HepG2 (cell line): ENCODE results near the gene EMC8.
A peak's percentile ranks its signal among the peaks of the same experiment; 100 is the strongest.

Experiments used
- CEBPB ChIP-seq: IDR thresholded peaks from 2 replicates; pipeline ENCODE4 v1.6.1; 2011; ENCODE audit warnings: low read depth, low read length, improper control_type of control experiment, borderline replicate concordance
- CREB1 ChIP-seq, 2 experiments: fragments of 450-650 bp in 1 of 2; IDR thresholded peaks; 2 replicates each; pipeline ENCODE4 v1.6.1; 2016 to 2017; ENCODE audit warnings: control low read depth in 1 of 2, mild to moderate bottlenecking in 1 of 2, missing compliant biosample characterization in 1 of 2, missing genetic modification characterization in 1 of 2
- ESRRA ChIP-seq: sonication (generic); formaldehyde crosslinking; IDR thresholded peaks from 2 replicates; pipeline ENCODE4 v1.5.1; 2020; ENCODE audit warnings: mild to moderate bottlenecking, low read depth, missing genetic modification reagents
- NFATC3 ChIP-seq: sonication (generic); formaldehyde crosslinking; IDR thresholded peaks from 2 replicates; pipeline ENCODE4 v1.5.1; 2020; ENCODE audit warnings: mild to moderate bottlenecking, missing genetic modification reagents
- SP1 ChIP-seq, 2 experiments: fragments of 450-650 bp in 1 of 2; sonication (generic) in 1 of 2; formaldehyde crosslinking in 1 of 2; IDR thresholded peaks; 2 replicates each; pipeline versions ENCODE4 v1.4.0 to v1.6.1; 2016 to 2020; ENCODE audit warnings: missing genetic modification reagents in 1 of 2
- ZNF747 ChIP-seq: sonication (generic); formaldehyde crosslinking; IDR thresholded peaks from 2 replicates; pipeline ENCODE4 v1.8.1; 2023; ENCODE audit warnings: missing genetic modification reagents, mild to moderate bottlenecking, borderline replicate concordance
- TF ChIP-seq, protein P1 (sequence below): sonication (generic); formaldehyde crosslinking; IDR thresholded peaks from 2 replicates; pipeline ENCODE4 v1.5.0; 2020; ENCODE audit warnings: mild to moderate bottlenecking, missing genetic modification reagents, moderate library complexity
- TF ChIP-seq, protein P2 (sequence below): IDR thresholded peaks from 2 replicates; pipeline ENCODE4 v1.6.1; 2016; ENCODE audit warnings: mild to moderate bottlenecking
- TF ChIP-seq, protein P3 (sequence below): IDR thresholded peaks from 2 replicates; pipeline ENCODE4 v1.6.1; 2016
- TF ChIP-seq, protein P4 (sequence below): sonication (generic); formaldehyde crosslinking; IDR thresholded peaks from 2 replicates; pipeline ENCODE4 v1.5.0; 2020; ENCODE audit warnings: mild to moderate bottlenecking, missing genetic modification reagents
- TF ChIP-seq, protein P5 (sequence below): sonication (generic); formaldehyde crosslinking; IDR thresholded peaks from 2 replicates; pipeline ENCODE4 v1.4.0; 2020; ENCODE audit warnings: missing genetic modification reagents
- TF ChIP-seq, protein P6 (sequence below): sonication (generic); formaldehyde crosslinking; IDR thresholded peaks from 2 replicates; pipeline ENCODE4 v1.5.0; 2020; ENCODE audit warnings: missing genetic modification reagents

DNA sequence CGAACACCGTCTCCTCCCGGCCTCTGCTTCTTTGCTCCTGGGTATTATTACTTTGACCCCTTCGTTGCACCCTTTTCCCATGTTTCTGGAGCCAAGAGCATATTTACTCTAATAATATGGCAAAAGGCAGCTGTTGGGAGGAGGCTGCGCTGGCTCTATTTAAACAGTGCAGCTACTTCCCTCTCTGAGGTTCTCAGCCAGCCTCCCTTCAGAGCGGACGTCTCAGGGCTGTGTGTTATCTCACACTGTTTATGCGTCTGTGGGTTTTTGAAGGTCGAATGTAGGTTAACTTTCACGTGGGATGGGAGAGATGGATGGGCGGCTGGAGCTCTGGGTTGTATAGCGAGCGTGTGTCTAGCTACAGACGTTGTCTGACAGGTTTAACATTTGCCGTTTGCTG is 45.4 kb upstream of the EMC8 start:
- TF ChIP-seq NFATC3 (CRISPR knock-in tag) = no peak
- TF ChIP-seq, protein P1, sequence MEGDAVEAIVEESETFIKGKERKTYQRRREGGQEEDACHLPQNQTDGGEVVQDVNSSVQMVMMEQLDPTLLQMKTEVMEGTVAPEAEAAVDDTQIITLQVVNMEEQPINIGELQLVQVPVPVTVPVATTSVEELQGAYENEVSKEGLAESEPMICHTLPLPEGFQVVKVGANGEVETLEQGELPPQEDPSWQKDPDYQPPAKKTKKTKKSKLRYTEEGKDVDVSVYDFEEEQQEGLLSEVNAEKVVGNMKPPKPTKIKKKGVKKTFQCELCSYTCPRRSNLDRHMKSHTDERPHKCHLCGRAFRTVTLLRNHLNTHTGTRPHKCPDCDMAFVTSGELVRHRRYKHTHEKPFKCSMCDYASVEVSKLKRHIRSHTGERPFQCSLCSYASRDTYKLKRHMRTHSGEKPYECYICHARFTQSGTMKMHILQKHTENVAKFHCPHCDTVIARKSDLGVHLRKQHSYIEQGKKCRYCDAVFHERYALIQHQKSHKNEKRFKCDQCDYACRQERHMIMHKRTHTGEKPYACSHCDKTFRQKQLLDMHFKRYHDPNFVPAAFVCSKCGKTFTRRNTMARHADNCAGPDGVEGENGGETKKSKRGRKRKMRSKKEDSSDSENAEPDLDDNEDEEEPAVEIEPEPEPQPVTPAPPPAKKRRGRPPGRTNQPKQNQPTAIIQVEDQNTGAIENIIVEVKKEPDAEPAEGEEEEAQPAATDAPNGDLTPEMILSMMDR (CRISPR knock-in tag) = no peak
- TF ChIP-seq, protein P2, sequence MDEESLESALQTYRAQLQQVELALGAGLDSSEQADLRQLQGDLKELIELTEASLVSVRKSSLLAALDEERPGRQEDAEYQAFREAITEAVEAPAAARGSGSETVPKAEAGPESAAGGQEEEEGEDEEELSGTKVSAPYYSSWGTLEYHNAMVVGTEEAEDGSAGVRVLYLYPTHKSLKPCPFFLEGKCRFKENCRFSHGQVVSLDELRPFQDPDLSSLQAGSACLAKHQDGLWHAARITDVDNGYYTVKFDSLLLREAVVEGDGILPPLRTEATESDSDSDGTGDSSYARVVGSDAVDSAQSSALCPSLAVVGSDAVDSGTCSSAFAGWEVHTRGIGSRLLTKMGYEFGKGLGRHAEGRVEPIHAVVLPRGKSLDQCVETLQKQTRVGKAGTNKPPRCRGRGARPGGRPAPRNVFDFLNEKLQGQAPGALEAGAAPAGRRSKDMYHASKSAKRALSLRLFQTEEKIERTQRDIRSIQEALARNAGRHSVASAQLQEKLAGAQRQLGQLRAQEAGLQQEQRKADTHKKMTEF (CRISPR knock-in tag) = no peak; the same call in 1 of the 2 replicates
- TF ChIP-seq SP1 (IDR thresholded peaks at IDR 0.05) = no peak
- TF ChIP-seq SP1 (CRISPR knock-in tag; IDR thresholded peaks at IDR 0.05) = no peak
- TF ChIP-seq, protein P3, sequence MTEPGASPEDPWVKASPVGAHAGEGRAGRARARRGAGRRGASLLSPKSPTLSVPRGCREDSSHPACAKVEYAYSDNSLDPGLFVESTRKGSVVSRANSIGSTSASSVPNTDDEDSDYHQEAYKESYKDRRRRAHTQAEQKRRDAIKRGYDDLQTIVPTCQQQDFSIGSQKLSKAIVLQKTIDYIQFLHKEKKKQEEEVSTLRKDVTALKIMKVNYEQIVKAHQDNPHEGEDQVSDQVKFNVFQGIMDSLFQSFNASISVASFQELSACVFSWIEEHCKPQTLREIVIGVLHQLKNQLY = peak; percentile 44; the same call in 1 of the 2 replicates
- TF ChIP-seq, protein P4, sequence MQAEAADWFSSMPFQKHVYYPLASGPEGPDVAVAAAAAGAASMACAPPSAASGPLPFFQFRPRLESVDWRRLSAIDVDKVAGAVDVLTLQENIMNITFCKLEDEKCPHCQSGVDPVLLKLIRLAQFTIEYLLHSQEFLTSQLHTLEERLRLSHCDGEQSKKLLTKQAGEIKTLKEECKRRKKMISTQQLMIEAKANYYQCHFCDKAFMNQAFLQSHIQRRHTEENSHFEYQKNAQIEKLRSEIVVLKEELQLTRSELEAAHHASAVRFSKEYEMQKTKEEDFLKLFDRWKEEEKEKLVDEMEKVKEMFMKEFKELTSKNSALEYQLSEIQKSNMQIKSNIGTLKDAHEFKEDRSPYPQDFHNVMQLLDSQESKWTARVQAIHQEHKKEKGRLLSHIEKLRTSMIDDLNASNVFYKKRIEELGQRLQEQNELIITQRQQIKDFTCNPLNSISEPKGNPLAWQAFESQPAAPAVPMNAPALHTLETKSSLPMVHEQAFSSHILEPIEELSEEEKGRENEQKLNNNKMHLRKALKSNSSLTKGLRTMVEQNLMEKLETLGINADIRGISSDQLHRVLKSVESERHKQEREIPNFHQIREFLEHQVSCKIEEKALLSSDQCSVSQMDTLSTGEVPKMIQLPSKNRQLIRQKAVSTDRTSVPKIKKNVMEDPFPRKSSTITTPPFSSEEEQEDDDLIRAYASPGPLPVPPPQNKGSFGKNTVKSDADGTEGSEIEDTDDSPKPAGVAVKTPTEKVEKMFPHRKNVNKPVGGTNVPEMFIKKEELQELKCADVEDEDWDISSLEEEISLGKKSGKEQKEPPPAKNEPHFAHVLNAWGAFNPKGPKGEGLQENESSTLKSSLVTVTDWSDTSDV (CRISPR knock-in tag) = no peak
- TF ChIP-seq ZNF747 (CRISPR knock-in tag) = peak; percentile 32; the same call in 1 of the 2 replicates
- no peak for TF ChIP-seq CREB1 (IDR thresholded peaks at IDR 0.05)
- no peak for TF ChIP-seq CREB1 (CRISPR knock-in tag; IDR thresholded peaks at IDR 0.05)
- TF ChIP-seq, protein P5, sequence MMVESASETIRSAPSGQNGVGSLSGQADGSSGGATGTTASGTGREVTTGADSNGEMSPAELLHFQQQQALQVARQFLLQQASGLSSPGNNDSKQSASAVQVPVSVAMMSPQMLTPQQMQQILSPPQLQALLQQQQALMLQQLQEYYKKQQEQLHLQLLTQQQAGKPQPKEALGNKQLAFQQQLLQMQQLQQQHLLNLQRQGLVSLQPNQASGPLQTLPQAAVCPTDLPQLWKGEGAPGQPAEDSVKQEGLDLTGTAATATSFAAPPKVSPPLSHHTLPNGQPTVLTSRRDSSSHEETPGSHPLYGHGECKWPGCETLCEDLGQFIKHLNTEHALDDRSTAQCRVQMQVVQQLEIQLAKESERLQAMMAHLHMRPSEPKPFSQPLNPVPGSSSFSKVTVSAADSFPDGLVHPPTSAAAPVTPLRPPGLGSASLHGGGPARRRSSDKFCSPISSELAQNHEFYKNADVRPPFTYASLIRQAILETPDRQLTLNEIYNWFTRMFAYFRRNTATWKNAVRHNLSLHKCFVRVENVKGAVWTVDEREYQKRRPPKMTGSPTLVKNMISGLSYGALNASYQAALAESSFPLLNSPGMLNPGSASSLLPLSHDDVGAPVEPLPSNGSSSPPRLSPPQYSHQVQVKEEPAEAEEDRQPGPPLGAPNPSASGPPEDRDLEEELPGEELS = peak; percentile 68
- TF ChIP-seq, protein P6, sequence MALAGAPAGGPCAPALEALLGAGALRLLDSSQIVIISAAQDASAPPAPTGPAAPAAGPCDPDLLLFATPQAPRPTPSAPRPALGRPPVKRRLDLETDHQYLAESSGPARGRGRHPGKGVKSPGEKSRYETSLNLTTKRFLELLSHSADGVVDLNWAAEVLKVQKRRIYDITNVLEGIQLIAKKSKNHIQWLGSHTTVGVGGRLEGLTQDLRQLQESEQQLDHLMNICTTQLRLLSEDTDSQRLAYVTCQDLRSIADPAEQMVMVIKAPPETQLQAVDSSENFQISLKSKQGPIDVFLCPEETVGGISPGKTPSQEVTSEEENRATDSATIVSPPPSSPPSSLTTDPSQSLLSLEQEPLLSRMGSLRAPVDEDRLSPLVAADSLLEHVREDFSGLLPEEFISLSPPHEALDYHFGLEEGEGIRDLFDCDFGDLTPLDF (CRISPR knock-in tag) = no peak
- TF ChIP-seq CEBPB = no peak
- TF ChIP-seq ESRRA = peak; percentile 97
